NCI-H2029 (cell line): ENCODE data around the gene ZNF692.

Experiments used
- DNase-seq: peaks from one replicate; lab custom pipeline; 2025; lab: John Stamatoyannopoulos, UW

Gene ZNF692

DNA sequence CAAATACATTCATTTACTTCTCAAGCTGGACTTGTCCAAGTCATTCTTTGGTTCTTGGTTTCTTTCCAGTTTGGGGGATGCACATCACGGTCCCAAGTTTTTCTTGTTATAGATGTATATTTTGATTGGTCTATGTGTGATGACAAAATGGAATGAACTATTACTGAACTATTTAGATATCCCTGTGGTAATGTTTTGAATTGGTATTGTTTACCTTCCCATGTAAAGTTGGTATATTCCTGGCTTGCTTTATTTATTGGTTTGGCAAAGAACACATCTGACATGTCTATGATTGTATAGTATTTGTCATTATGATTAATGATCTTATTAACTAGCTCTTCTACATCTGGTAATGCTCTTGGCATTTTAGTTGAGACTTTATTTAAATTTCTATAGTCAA, 22.4 kb upstream of the ZNF692 start:
- DNase-seq = no peak

DNA sequence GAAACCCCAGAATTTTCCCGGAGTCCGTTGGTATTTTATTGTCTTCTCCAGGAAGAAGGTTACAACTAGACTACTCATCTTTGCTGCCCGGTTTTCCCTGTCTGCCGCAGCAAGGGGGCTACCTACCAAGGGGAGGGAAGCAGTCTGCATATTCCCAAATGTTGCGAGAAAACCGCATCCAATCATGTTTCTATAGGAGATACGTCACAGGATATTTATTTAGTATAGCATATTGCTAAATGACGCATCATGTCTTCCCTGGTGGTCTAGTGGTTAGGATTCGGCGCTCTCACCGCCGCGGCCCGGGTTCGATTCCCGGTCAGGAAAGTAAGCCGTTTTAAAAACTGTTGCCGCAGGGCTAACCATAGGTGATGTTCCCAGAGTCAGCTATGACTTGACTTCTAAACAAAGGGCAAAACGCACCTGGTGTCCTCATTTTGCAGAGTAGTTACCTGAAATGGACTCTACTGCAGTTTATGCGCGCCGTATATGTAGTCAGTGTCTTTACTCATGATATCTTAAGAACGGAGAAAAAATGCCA, 15.2 kb upstream of the ZNF692 start:
- peak; percentile 80 for DNase-seq

DNA sequence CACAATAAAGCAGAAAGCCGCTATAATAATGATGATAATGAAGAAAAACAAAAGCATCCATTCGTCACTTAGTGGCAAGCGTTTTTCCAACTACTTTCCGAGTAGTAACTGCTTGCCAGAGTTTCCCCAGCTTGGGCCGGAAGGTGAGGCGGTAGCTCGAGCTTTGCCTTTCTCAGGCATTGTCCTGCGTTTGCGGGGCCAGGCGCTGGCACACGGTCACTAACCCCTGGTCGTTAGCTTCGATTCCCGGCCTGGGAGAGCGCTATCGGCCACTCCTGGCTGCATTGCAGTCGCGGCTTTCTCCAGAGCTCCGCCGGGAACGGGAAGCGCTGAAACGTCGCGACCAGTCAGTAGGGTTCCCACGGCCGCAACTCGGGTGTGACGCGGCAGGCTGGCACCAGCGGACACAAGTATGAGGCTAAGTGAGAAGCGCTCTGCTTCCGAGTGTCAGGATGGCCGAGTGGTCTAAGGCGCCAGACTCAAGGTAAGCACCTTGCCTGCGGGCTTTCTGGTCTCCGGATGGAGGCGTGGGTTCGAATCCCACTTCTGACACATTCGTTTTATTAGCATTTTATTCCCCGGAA, 14.6 kb upstream of the ZNF692 start:
- peak; percentile 87 for DNase-seq

DNA sequence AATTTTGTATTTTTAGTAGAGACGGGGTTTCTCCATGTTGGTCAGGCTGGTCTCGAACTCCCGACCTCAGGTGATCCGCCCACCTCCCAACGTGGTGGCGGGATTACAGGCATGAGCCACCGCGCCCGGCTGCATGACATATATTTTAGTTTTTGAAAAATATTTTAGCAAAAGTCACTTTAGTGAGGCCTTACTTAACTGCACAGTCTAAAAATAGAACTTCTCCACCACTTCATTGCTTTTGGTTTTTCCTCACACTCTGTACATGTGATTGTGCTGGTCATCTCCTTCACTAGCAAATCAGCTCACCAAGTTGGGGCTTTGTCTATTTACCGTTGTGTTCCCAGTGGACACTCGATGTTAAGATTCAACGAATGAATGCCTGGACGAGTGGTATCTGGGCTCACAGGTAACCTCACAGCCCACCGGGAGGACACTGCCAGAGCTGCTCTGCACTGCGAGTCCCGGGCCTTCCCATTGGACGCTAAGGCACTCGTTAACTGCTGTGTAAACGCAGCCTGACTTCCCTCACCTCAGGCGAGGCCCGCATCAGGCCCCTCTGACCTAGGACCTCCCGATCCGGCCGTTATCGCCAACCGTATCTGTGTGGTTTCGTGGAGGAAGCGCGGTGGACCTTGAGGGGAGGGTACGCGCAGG, 14.0 kb upstream of the ZNF692 start:
- peak; percentile 43 for DNase-seq

DNA sequence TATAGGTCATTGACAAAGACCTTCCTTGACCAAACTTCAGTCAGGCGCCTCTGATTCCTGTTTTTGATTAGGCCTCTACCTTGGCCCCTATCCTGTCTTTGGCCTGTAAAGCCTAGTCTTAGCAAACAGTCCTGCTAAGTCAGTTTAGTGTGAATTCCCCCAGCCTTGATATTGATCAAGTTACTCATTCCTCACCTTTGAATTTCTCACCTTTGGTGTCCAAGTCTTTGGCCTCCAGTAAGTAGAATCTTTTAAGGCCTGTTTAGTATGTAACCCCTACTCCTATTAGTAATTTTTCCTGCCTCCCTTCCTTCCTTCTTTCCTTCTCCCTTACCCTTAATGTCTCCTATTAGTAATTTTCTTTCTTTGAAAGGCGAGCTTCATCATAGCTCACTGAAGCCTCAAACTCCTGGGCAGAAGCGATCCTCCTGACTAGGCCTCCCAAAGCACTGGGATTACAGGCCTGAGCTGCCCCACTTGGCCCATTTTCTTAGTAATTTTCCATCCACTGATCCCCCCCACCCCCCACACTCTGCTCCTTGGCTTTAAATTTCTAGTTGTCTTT, 13.0 kb upstream of the ZNF692 start:
- DNase-seq = no peak

DNA sequence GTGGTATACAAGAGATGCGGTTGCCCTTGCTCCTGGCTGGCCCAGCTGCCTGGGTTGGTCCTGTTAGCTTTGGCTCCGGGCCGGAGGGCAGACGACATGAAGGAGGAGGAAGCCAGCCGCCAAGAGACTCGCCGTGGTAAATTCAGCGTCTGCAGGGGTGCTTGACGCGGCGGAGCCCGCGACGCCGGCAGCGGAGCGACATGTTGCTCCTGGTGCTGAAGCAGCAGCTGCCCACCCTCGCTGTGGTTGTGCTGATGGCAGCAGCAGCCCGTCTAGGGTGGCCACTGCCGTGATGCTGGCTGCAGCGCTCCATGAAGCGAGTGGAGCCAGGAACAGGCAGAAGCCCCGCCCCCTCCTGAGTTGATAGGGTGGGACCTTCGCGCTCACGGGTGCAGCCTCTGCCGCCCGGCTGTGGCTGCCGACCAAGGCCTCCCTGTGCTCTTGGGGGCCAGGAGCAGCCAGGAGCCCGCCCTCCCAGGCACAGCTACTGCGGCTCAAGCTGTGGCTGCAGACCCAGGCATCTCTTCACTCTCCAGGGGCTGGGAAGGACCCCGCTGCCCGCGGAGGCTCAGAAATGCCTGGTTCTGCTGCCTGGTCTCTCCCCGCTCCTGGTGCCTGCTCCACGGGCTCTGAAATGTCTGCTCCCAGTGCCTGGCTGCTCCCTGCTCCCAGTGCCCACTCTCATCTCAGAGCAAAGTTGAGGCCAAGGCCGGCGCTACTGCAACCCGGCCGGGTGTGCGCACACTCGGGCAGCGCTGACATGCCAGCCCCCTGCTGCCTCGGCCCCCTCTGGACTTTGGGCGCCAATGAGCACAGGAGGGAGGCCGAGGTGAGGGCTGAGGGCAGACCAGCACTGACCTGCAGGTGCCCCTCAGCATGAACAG, 4.4 kb upstream of the ZNF692 start:
- peak; percentile 70 for DNase-seq

DNA sequence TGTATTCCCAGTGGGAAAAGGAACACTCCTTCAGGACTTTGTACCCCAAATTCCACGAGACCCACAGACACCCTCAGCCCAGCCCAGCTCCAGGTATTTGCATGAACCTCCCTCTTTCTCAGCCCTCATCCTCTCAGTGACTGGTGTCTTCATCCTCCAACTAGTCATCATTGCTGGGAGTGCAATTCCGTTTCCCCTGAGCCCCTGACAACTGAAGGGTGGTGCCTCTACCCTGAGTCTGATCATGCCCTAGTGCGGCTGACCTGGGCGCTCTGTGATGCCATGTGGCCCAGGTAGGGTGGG, 3.8 kb upstream of the ZNF692 start:
- no peak for DNase-seq

DNA sequence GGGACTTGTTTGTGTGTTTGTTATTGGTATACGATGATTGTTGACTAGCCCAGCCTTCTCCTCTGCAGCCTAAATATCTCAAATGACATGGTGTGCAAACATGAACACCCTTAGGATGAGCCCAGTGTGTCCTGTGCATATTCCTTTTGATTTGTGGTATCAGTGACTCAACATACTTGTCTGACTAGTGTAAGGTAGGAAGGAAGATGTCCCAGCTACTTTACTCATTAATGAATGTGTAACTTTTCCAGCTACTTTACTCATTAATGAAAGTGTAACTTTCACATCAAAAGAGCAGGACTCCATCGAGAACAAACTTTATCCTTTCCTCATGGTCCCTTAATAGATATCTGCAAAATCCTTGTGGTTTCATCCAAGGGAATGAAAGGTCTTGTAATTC, 2.7 kb upstream of the ZNF692 start:
- no peak for DNase-seq

DNA sequence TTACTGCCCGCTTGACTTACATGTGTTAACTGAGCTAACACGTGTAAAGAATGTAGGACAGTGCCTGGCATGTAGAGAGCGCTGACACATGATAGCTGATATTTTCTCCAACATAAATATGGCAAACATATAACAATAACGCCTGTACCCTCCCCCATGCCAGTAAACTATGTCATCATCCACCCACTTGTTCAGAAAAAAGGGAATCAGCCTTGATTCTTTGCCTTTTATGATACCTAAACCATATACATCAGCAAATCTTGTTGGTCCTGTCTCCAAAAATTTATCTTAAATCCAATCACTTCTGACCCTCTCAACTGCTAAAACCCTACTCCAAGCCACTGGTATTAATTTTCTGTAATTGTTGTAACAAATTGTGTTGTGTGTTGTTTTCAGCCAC, 1.1 kb upstream of the ZNF692 start:
- no peak for DNase-seq

DNA sequence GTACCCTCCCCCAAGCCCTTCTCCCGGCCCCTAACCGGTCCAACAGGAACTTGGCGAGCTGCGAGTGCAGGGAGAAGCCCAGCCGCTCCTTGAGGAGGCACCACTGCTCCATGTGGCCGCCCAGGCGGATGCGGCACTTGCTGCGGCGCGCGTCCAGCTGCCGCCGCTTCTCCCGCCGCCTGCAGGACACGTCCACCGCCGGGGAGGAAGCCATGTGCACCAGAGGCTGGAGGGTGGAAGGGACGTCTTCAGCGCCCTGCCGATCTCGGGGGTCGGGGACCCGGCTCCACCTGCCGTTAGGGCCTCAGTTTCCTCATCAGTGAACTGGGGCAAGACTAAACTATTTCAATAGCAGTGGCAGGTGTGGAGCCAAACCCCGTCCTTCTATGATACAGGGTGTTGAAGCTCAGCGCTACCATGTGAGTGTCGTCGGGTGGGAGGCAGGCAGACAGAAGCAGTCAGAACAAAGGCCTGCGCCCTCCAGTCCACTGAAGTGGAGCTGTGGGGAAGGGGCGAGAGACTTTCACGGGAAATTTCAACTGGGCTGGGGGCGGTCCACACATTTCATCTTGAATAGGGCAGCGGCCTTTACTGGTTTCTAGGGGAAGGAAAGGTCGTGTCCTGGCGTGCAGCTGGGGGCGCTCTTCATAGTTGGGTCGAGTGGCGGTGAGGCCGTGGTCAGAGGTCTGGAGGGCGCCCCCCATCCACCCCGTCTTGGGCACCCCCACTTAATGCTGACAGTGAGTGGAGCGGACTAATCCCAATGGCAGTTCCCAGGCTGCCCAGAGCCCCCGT, 592 bp downstream of the ZNF692 start:
- DNase-seq = peak; percentile 69

DNA sequence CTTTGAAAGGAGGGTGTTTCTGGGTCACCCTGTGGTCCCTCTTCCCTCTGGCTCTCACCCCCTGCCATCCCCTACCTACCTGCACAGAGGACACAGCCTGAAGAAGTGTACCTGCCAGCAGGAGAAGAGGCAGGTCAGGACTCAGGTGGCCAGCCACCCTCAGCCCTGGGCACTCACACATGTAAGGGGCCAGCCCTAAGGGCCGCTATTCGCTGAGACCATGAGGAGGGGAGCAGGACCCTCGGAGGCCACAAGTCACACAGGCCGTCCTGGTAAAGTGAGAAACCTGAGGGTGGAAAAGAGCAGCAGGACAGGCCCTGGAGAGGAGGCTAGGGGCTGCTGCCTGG, 1.2 kb downstream of the ZNF692 start:
- no peak for DNase-seq

DNA sequence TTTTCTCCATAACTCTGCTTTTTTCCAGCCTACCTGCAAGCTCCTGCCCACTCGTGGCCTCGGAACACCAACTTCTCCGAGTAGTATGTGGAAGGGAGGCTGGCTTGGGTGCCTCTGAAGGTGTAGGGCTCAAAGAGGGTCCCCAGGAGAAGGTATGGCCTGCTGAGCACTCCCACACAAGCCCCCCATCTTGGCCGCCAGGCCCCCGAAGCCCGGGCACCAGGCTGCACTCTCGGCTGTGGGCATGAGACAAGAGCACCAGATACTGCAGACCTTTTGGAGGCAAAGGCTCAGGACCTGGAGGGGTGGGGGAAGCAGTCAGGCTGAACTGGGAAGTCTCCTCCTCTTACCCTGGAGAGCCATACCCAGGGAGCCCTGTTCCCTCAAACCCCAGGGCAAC, 1.7 kb downstream of the ZNF692 start:
- DNase-seq = no peak

DNA sequence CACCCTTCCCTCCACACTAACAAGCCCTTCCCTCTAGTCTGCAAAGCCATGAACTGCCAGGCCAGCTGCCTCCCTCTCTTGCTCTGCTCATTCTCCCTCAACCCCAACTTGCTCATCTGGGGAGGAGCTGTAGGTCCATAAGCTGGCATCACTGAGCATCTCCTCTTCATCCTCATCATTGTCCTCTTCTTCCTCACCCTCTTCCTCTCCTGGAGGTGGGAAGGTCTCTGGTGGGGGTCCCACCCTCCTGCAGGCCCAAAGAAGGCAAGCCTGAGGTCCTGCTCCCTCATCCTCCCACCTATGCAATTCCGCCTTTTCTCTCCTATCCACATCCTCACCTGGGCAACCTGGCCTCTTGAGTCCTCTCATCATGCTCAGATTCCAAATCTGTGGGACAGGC, 2.7 kb downstream of the ZNF692 start:
- no peak for DNase-seq

DNA sequence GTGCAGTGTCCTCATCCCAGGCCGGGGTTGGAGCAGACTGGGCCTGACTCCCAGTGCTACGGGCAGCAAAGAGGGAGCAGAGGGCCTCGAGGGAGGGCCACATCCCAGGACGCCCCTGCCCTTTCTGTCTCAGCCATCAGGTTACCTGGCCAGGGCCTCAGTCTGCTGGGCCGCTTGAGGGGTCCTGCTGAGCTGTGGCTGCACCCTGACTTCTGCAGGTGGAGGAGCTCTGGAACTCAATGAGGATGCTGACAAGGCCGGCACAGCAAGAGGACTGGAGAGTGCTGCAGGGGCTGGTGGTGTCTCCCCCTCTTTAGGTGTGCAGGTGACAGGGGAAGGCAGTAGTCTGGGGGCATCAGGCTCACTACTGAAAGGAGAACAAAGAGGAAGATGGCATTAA, 3.3 kb downstream of the ZNF692 start:
- no peak for DNase-seq

DNA sequence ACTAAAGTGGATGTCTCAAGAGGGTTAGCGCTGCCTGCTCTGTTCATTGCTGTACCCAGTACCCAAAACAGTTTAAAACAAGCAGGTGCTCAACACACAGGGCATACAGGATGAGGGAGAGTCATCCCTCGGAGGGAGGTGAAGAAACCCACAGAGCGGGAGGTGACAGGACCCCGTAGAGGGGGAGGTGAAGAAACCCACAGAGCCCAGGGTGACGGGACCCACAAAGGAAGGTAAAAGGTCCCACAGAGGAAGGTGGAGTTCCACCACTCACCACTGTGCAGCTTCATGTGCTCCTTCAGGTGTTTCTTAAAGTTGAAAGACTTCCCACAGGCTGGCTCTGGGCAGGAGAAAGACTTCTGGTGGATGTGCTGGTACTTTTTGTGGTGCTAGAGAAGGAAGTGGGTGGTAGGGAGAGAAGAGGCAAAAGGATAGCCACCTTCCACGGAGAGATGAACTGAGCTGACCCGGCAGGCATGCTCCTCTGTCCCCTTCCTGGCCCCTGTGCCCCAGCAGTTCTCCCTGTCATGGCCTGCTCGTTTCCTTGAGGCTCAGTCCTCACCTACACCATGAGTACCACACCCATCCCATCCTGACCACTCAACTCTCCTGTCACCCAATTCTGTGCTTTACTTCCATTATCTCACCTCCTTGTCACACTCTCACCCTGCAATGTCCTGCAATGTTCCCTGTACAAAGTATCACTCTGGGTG, 5.1 kb downstream of the ZNF692 start:
- DNase-seq = no peak

DNA sequence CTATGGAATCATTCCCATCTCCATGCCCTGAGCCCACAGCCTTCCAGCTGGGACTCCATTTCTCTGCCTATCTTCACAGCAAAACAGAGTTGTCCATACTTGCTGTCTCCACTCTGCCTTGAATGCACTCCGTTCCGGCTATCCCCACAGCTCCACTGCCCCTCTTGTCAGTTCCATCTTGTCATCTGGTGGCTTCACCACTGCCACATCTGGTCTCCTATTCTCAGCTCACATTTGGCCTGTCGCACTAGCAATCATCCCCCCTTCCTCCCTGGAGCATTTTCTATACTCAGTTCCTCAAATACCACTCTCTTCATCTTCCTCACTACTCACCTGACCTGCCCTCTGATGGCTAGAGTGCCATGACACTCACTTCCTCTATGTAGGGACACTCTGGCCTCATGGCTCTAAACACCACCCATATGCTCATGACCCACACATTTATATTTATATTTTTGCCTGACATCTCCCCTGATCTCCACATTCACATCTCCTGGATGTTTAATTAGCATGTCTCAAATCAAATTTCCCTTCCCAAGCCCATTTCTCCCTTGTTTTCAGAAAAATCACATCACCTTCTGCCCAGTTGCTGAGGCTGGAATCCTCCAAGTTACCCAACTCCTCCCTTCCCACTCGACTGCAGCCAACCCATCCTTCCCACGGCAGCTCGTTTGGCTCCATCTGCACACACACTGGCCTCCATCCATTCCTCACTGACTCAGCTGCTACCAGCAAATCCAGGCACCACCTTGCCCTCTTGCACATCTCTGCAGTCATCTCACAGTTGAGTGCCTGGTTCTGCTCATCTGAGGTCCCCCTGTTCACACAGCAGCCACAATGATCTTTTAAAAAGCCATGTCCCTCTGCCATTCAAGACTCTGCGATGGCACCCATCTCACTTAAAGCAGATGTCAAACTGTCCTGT, 6.1 kb downstream of the ZNF692 start:
- DNase-seq = no peak

DNA sequence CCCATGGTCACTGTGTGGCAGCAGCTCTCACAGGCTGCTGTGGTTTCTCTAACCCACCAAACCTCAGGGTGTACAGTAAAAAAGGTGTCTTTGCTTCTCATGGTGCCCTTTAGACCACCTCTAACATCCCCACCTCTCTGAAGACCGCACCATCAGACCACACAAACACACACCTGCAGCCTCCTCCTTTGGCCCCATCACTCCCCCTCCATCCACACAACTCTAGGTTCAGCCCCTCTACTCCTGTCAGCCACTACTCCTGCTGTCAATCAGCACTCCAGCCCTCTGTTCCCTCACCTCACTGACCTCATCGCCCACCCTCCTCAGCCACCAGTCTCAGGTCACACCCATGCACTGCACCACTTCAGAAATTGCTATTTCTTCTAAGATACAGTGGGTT, 7.5 kb downstream of the ZNF692 start:
- no peak for DNase-seq

DNA sequence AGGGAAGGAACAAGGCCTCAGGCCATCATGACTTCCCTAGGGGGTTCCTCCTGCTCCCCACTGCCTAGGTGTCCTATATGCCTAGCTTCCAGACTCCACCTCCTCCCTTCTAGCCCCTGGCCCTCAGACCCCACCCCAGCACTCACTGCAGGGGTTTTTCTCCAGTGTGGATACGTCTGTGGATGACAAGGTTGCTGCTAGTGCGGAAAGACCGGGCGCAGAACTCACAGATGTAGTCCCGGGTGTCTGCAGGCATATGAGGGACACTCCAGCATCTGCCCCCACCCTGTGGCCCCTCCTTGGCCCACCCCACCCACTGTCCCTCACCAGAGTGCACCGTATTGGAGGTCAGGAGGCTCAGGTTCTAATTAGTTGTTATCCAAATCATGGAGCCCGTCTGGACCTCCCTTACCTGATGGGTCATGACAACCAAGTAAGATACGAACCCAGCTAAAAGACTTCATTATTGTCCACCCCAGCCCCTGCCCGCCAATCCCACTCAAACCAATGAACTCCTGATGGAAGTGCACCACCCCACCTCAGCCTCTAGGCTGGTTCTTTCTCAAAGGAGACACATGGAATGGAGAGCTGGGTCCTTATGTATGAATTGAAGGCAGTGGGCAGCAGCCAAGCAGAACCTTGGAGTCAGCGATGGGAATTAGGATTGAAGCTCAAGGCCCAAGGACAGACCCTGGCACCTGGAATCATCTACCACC, 8.2 kb downstream of the ZNF692 start:
- DNase-seq = no peak

DNA sequence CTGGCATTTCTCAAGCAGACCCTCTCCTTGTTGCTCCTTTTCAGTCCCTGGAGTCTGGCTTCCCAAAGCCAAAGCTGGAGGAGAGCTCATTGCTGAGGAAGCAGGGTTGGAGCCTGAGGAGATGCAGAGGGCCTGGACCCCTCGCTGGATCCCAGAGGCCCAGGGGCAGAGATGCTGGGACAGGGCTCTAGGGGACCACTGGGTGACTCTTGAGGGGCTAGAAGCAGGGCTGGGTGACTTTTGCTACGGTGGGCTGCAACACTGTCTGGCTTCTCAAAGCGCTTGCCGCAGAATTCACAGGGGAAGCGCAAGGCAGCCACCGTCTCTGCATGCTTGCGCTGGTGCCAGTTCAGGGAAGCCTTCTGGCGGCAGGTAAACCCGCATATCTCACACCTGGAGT, 8.8 kb downstream of the ZNF692 start:
- DNase-seq = no peak

DNA sequence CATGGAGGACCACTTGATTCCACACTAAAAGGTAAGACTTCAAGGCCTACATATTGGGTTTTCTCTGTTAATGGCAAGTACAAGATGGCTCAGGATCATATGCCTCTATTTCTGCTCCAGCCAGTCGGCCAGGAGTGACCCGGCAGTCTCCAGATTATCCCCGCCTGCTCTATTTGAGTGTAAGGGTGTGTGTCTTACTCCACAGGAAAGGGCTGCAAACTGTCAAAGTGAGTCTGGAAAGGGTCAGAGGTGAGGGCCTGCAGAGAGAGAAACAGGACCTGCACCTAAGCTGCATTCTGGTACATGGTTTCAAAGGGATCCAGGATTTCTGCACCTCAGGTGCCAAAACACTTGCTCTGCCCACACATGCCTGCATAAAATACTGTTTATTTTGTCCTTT, 9.2 kb downstream of the ZNF692 start:
- DNase-seq = no peak
